Measurements from ENCODE around the gene LDB3. TPM values are rescaled to one million over a fixed set of nuclear protein-coding genes. Genes with fewer than 3 reads are reported as not detected.

LDB3 gene
- total RNA-seq, 4 donors from 2014 or later, result 0.44 to 3.2 (median 0.98) TPM; not detected in 1

DNA sequence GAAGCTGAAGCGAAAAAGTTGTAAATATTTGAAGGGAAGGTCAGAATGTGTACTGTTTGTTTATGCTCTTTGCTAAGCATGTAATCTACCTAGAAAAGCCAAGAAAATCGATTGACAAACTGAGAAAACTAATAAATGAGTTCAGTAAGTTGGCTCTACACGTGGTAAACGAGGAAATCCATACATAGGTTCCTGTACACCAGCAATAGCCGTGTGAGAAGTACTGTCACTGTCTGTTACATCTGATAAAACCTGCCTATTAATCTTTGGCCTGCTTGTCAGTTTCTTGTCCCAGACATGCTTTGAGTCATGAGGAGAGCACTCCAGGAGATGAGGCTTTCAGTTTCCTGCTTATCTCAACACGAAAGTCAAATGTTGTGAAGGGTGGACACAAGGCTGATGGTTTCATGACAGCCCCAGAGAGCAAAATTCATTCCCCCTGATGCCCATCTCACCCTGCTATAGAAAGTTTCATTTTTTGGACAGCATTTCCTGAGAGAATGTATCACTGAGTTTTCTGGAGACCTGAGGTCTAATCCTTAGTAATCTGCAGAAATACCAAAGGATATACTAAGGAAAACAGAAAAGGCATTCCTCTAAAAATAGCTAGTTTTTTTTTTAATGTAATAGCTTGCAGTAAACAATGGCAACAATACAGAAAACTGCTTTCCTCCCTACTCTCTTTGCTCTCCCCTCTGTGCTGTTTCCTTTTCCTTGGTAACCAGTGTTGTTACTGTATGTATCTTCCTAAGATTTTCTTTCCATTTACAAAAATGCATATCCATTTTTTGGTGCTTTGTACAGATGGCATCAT lies 107.0 kb downstream of the LDB3 start:
- no peak overlapping the region for H3K4me3 ChIP-seq
- H3K9me3 ChIP-seq, result no peaks in the 10 kb centered on the region
- no peaks in the 10 kb centered on the region for H3K36me3 ChIP-seq
- peaks cover 24% of the 10 kb centered on the region for H3K4me1 ChIP-seq
- no peaks in the 10 kb centered on the region for H3K27me3 ChIP-seq
- TF ChIP-seq, protein P1, sequence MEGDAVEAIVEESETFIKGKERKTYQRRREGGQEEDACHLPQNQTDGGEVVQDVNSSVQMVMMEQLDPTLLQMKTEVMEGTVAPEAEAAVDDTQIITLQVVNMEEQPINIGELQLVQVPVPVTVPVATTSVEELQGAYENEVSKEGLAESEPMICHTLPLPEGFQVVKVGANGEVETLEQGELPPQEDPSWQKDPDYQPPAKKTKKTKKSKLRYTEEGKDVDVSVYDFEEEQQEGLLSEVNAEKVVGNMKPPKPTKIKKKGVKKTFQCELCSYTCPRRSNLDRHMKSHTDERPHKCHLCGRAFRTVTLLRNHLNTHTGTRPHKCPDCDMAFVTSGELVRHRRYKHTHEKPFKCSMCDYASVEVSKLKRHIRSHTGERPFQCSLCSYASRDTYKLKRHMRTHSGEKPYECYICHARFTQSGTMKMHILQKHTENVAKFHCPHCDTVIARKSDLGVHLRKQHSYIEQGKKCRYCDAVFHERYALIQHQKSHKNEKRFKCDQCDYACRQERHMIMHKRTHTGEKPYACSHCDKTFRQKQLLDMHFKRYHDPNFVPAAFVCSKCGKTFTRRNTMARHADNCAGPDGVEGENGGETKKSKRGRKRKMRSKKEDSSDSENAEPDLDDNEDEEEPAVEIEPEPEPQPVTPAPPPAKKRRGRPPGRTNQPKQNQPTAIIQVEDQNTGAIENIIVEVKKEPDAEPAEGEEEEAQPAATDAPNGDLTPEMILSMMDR (IDR thresholded peaks at IDR 0.05), result no peak
- TF ChIP-seq EP300 (IDR thresholded peaks at IDR 0.05), result no peak
- no peak for TF ChIP-seq POLR2A (IDR thresholded peaks at IDR 0.05)
- H3K27ac ChIP-seq, result no peak overlapping the region
- no peak for DNase-seq (ENCODE audit: low spot score in 2 of 2)
- WGBS, result 37% methylated on average over 6 of the region's 6 CpGs

DNA sequence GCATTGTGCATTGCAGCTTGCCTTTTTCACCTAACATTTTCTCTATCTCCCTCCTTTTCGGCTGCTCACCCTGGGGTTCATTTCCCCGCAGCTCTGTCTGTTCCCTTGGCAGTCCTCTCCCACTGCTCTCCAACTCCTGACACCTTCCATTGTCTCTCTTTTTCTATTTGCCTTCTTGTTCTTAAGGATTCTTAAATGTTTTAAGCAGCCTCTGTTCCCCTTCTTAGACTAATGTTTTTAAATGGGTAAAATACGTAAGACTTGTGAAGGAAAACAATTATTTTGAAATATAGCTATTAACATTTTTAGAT lies 107.5 kb downstream of the LDB3 start:
- WGBS, result 58% methylated on average over 3 of the region's 3 CpGs
- no peak overlapping the region for H3K4me3 ChIP-seq
- no peak for DNase-seq (ENCODE audit: low spot score in 2 of 2)
- H3K36me3 ChIP-seq, result no peaks in the 10 kb centered on the region
- TF ChIP-seq, protein P1 (IDR thresholded peaks at IDR 0.05), result no peak
- TF ChIP-seq EP300 (IDR thresholded peaks at IDR 0.05), result no peak
- TF ChIP-seq POLR2AphosphoS5 (IDR thresholded peaks at IDR 0.05), result no peak
- TF ChIP-seq POLR2A (IDR thresholded peaks at IDR 0.05), result no peak
- peaks cover 19% of the 10 kb centered on the region for H3K4me1 ChIP-seq
- H3K9me3 ChIP-seq, result no peaks in the 10 kb centered on the region
- H3K27ac ChIP-seq, result no peak overlapping the region
- H3K27me3 ChIP-seq, result no peaks in the 10 kb centered on the region

DNA sequence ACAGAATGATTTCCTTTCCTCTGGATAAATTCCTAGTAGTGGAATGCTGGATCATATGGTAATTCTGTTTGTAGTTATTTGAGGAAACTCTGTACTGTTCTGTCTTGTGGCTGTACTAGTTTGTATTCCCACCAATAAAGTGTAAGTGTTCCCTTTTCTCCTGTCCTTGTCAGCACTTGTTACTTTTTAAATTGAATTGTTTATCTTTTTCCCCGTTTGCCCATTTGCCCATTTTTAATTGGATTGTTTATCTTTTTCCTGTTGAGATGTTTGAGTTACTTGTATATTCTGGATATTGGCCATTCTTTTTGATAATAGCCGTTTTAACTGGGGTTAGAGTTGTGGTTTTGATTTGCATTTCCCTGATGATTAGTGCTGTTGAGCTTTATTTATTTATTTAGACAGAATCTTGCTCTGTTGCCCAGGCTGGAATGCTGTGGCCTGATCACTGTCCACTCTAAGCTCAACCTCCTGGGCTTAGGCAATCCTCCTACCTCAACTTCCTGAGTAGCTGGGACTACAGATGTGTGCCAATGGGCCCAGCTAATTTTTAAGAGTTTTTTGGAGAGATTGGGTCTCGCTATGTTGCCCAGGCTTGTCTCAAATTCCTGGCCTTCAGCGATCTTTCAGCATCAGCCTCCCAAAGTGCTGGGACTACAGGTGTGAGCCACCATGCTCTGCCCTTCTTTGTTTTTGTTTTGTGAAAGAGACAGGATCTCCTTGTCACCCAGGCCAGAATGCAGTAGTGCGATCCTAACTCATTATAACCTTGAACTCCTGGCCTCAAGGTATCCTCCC lies 111.1 kb downstream of the LDB3 start:
- no peak for DNase-seq (ENCODE audit: low spot score in 2 of 2)
- no peak overlapping the region for H3K27ac ChIP-seq
- no peaks in the 10 kb centered on the region for H3K27me3 ChIP-seq
- WGBS, result 73% methylated on average over 5 of the region's 5 CpGs
- H3K9me3 ChIP-seq, result no peaks in the 10 kb centered on the region
- H3K4me1 ChIP-seq, result peaks cover 16% of the 10 kb centered on the region
- no peaks in the 10 kb centered on the region for H3K36me3 ChIP-seq
- no peak overlapping the region for H3K4me3 ChIP-seq
- TF ChIP-seq POLR2AphosphoS5 (IDR thresholded peaks at IDR 0.05), result no peak

DNA sequence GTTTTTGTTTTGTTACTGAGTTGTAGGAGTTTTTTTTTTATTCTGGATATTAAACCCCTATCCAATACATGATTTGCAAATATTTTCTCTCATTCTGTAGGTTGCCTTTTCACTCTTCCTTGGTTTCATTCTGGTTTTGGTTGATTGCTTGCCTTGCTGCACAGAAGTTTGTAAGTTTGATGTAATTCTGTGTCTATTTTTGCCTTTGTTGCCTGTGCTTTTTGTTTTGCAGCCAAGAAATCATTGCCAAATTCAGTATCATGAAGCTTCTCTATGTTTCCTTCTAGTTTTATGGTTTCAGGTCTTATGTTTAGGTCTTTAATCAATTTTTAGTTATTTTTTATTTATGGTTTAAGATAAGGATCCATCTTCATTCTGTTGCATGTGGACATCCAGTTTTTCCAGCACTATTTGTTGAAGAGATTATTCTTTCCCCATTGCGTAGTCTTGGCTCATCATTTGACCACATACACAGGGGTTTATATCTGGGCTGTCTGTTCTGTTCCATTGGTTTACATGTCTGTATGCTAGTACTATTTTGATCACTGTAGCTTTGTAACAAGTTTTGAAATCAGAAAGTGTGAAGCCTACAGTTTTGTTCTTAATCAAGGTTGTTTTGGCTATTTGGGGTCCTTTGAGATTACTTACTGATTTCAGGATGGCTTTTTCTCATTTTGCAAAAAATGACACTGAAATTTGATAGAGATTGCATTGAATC lies 114.5 kb downstream of the LDB3 start:
- TF ChIP-seq EP300 (IDR thresholded peaks at IDR 0.05), result no peak
- no peak for TF ChIP-seq POLR2AphosphoS5 (IDR thresholded peaks at IDR 0.05)
- TF ChIP-seq, protein P1 (IDR thresholded peaks at IDR 0.05), result no peak
- no peak for TF ChIP-seq POLR2A (IDR thresholded peaks at IDR 0.05)
- H3K27me3 ChIP-seq, result no peaks in the 10 kb centered on the region
- no peak for DNase-seq (ENCODE audit: low spot score in 2 of 2)
- H3K9me3 ChIP-seq, result no peaks in the 10 kb centered on the region
- H3K36me3 ChIP-seq, result no peaks in the 10 kb centered on the region
- H3K4me3 ChIP-seq, result no peak overlapping the region
- no peak overlapping the region for H3K27ac ChIP-seq
- H3K4me1 ChIP-seq, result peaks cover 26% of the 10 kb centered on the region
- 75% methylated on average over 1 of the region's 1 CpG for WGBS

DNA sequence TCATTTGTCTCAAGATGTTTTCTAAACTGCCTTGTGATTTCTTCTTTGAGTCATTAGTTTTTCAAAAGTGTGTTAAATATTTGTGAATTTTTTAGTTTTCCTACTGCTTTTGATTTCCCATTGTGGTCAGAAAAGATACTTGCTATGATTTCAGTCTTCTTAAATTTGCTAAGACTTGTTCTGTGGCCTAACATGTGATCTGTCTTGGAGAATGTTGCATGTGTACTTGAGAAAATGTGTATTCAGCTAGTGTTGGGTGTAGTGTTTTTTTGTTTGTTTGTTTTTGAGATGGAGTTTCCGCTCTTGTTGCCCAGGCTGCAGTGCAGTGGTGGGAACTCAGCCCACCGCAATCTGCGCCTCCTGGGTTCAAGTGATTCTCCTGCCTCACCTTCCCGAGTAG lies 116.7 kb downstream of the LDB3 start:
- no peaks in the 10 kb centered on the region for H3K27me3 ChIP-seq
- no peak overlapping the region for H3K4me3 ChIP-seq
- WGBS, result 74% methylated on average over 4 of the region's 4 CpGs
- TF ChIP-seq EP300 (IDR thresholded peaks at IDR 0.05), result no peak
- no peak for TF ChIP-seq POLR2AphosphoS5 (IDR thresholded peaks at IDR 0.05)
- TF ChIP-seq POLR2A (IDR thresholded peaks at IDR 0.05), result no peak
- TF ChIP-seq, protein P1 (IDR thresholded peaks at IDR 0.05), result no peak
- DNase-seq (ENCODE audit: low spot score in 2 of 2), result no peak
- H3K27ac ChIP-seq, result peak overlapping the region; percentile 54
- peaks cover 26% of the 10 kb centered on the region for H3K4me1 ChIP-seq
- no peaks in the 10 kb centered on the region for H3K9me3 ChIP-seq
- H3K36me3 ChIP-seq, result no peaks in the 10 kb centered on the region

Other genes starting within 250 kb of the LDB3 start
- 10 to 100 TPM; 35.4 to 52.0 (median 43.6) TPM for gene WAPL, start 146.7 kb upstream of the LDB3 start, total RNA-seq
- gene OPN4, start 14.0 kb upstream of the LDB3 start, total RNA-seq, result under 1 TPM in 1 of 4 donors, not detected in 3; 0.34 TPM
- gene BMPR1A, start 88.1 kb downstream of the LDB3 start, total RNA-seq, result 10 to 100 TPM; 21.1 to 33.3 (median 26.7) TPM